Dendritic cell treated with granulocyte-macrophage colony-stimulating factor and Interleukin-4, amounts not matched to agents 40 ng/mL and 50 ng/mL, for 4 days (primary cell): ENCODE measurements around the gene PTPRH.

Source experiments
- H3K27ac Mint-ChIP-seq: one replicate; pipeline ENCODE4 v1.8.0; 2022; ENCODE audit warnings: mild to moderate bottlenecking, mixed read lengths
- H3K27me3 Mint-ChIP-seq: one replicate; pipeline ENCODE4 v1.8.0; 2022; ENCODE audit warnings: mild to moderate bottlenecking, mixed read lengths
- H3K36me3 Mint-ChIP-seq: one replicate; pipeline ENCODE4 v1.8.0; 2022; ENCODE audit warnings: low read depth, mixed read lengths
- H3K4me1 Mint-ChIP-seq: one replicate; pipeline ENCODE4 v1.8.0; 2022; ENCODE audit warnings: low read depth, mixed read lengths
- H3K4me3 Mint-ChIP-seq: one replicate; pipeline ENCODE4 v1.8.0; 2022; ENCODE audit warnings: mild to moderate bottlenecking, moderate library complexity, mixed read lengths
- H3K9me3 Mint-ChIP-seq: one replicate; pipeline ENCODE4 v1.8.0; 2022; ENCODE audit warnings: mixed read lengths
- intact Hi-C: fragments of 100-400 bp; cut with micrococcal nuclease; formaldehyde crosslinking; loops from one replicate; pipeline ENCODE4 v1.15.0; 2022

The PTPRH gene

GRCh38 chr19:55250262-55251036, 41.1 kb upstream of the PTPRH start:
- intact Hi-C loops, result no loop called here
- peak overlapping the region; percentile 32 for H3K27ac Mint-ChIP-seq
- H3K4me1 Mint-ChIP-seq, result peaks cover 90% of the 10 kb centered on the region
- no peaks in the 10 kb centered on the region for H3K9me3 Mint-ChIP-seq
- H3K4me3 Mint-ChIP-seq, result no peak overlapping the region
- no peaks in the 10 kb centered on the region for H3K27me3 Mint-ChIP-seq
- H3K36me3 Mint-ChIP-seq, result peaks cover 66% of the 10 kb centered on the region

GRCh38 chr19:55249841-55250240, 40.5 kb upstream of the PTPRH start:
- H3K4me1 Mint-ChIP-seq, result peaks cover 90% of the 10 kb centered on the region
- no peak overlapping the region for H3K27ac Mint-ChIP-seq
- no peaks in the 10 kb centered on the region for H3K9me3 Mint-ChIP-seq
- H3K27me3 Mint-ChIP-seq, result no peaks in the 10 kb centered on the region
- intact Hi-C loops, result no loop called here
- H3K4me3 Mint-ChIP-seq, result no peak overlapping the region
- H3K36me3 Mint-ChIP-seq, result peaks cover 70% of the 10 kb centered on the region

- Mint-ChIP-seq H3K4me1 (peaks cover 87% of the 10 kb centered on the region), H3K4me3 (no peak overlapping the region), H3K9me3 (no peaks in the 10 kb centered on the region), H3K27me3 (no peaks in the 10 kb centered on the region), H3K36me3 (peaks cover 73% of the 10 kb centered on the region), H3K27ac (peak overlapping the region; percentile 72)
- intact Hi-C loops, result no loop called here
These were observed 39.4 kb upstream of the PTPRH start for GRCh38 chr19:55248704-55249103.

- H3K4me1 Mint-ChIP-seq, result peaks cover 82% of the 10 kb centered on the region
- H3K36me3 Mint-ChIP-seq, result peaks cover 78% of the 10 kb centered on the region
- intact Hi-C loops, result no loop called here
- no peak overlapping the region for H3K4me3 Mint-ChIP-seq
- no peaks in the 10 kb centered on the region for H3K9me3 Mint-ChIP-seq
- H3K27ac Mint-ChIP-seq, result peak overlapping the region; percentile 72
- no peaks in the 10 kb centered on the region for H3K27me3 Mint-ChIP-seq
These were observed 38.9 kb upstream of the PTPRH start for GRCh38 chr19:55248166-55248675.

GRCh38 chr19:55247621-55248099, 38.4 kb upstream of the PTPRH start:
- peaks cover 77% of the 10 kb centered on the region for H3K4me1 Mint-ChIP-seq
- intact Hi-C loops, result no loop called here
- H3K36me3 Mint-ChIP-seq, result peaks cover 84% of the 10 kb centered on the region
- no peaks in the 10 kb centered on the region for H3K27me3 Mint-ChIP-seq
- no peaks in the 10 kb centered on the region for H3K9me3 Mint-ChIP-seq
- H3K4me3 Mint-ChIP-seq, result no peak overlapping the region
- H3K27ac Mint-ChIP-seq, result peak overlapping the region; percentile 72

- H3K4me1 Mint-ChIP-seq, result peaks cover 72% of the 10 kb centered on the region
- H3K9me3 Mint-ChIP-seq, result no peaks in the 10 kb centered on the region
- peaks cover 89% of the 10 kb centered on the region for H3K36me3 Mint-ChIP-seq
These were observed 37.5 kb upstream of the PTPRH start for GRCh38 chr19:55246462-55247451.

GRCh38 chr19:55245236-55245904, 36.1 kb upstream of the PTPRH start:
- Mint-ChIP-seq H3K27me3 (no peaks in the 10 kb centered on the region), H3K27ac (peak overlapping the region; percentile 36), H3K4me3 (no peak overlapping the region), H3K36me3 (peaks cover 89% of the 10 kb centered on the region), H3K9me3 (no peaks in the 10 kb centered on the region), H3K4me1 (peaks cover 58% of the 10 kb centered on the region)
- intact Hi-C loops, result no loop called here

More at GRCh38 chr19:55246462-55247451, 37.5 kb upstream of the PTPRH start:
- no peaks in the 10 kb centered on the region for H3K27me3 Mint-ChIP-seq
- peak overlapping the region; percentile 72 for H3K27ac Mint-ChIP-seq
- no peak overlapping the region for H3K4me3 Mint-ChIP-seq
- intact Hi-C loops, result no loop called here

- intact Hi-C loops, result no loop called here
- peaks cover 45% of the 10 kb centered on the region for H3K4me1 Mint-ChIP-seq
- H3K36me3 Mint-ChIP-seq, result peaks cover 92% of the 10 kb centered on the region
- H3K9me3 Mint-ChIP-seq, result no peaks in the 10 kb centered on the region
- H3K4me3 Mint-ChIP-seq, result no peak overlapping the region
- H3K27ac Mint-ChIP-seq, result peak overlapping the region; percentile 11
- H3K27me3 Mint-ChIP-seq, result no peaks in the 10 kb centered on the region
These were observed 34.8 kb upstream of the PTPRH start for GRCh38 chr19:55244004-55244680.

- Mint-ChIP-seq H3K4me1 (peaks cover 29% of the 10 kb centered on the region), H3K4me3 (no peak overlapping the region), H3K27me3 (no peaks in the 10 kb centered on the region), H3K36me3 (peaks cover 99% of the 10 kb centered on the region), H3K9me3 (no peaks in the 10 kb centered on the region), H3K27ac (no peak overlapping the region)
- intact Hi-C loops, result no loop called here
These were observed 33.2 kb upstream of the PTPRH start for GRCh38 chr19:55242517-55242916.

GRCh38 chr19:55241935-55242464, 32.7 kb upstream of the PTPRH start:
- Mint-ChIP-seq H3K36me3 (peaks cover 100% of the 10 kb centered on the region), H3K27ac (no peak overlapping the region), H3K4me3 (no peak overlapping the region), H3K27me3 (no peaks in the 10 kb centered on the region), H3K9me3 (no peaks in the 10 kb centered on the region), H3K4me1 (peaks cover 24% of the 10 kb centered on the region)
- intact Hi-C loops, result no loop called here

- intact Hi-C loops, result no loop called here
- peaks cover 22% of the 10 kb centered on the region for H3K4me1 Mint-ChIP-seq
- H3K27ac Mint-ChIP-seq, result no peak overlapping the region
- H3K9me3 Mint-ChIP-seq, result no peaks in the 10 kb centered on the region
- H3K4me3 Mint-ChIP-seq, result no peak overlapping the region
- peaks cover 100% of the 10 kb centered on the region for H3K36me3 Mint-ChIP-seq
- H3K27me3 Mint-ChIP-seq, result no peaks in the 10 kb centered on the region
These were observed 32.0 kb upstream of the PTPRH start for GRCh38 chr19:55241143-55241934.

- Mint-ChIP-seq H3K4me1 (peaks cover 17% of the 10 kb centered on the region), H3K27ac (no peak overlapping the region), H3K36me3 (peaks cover 100% of the 10 kb centered on the region), H3K27me3 (no peaks in the 10 kb centered on the region), H3K4me3 (no peak overlapping the region), H3K9me3 (no peaks in the 10 kb centered on the region)
- intact Hi-C loops, result no loop called here
These were observed 31.4 kb upstream of the PTPRH start for GRCh38 chr19:55240713-55241020.
